ENCODE results near the gene SGIP1.

GRCh38 chr1:66540434-66541032, 6.6 kb downstream of the SGIP1 start:
- TF ChIP-seq EZH2 (IDR thresholded peaks at IDR 0.05; ENCODE audit: insufficient read depth, poor library complexity, severe bottlenecking) = no peak
- no peak for TF ChIP-seq EZH2phosphoT487 (IDR thresholded peaks at IDR 0.05; ENCODE audit: insufficient read depth, low read depth)
